Astrocyte (in vitro differentiated cells and primary cell): ENCODE measurements around the gene PIP4K2A. TPM values are rescaled to one million over a fixed set of nuclear protein-coding genes. Genes with fewer than 3 reads are reported as not detected.

Source experiments
- DNase-seq: peaks from one replicate; pipeline ENCODE4 v3.0.0-alpha.2; 2010; ENCODE audit warnings: low read depth
- FAIRE-seq: peaks from 2 replicates; lab custom pipeline; 2011; peaks lifted over from hg19 to GRCh38; lab: Jason Lieb, UNC
- H2AFZ ChIP-seq: 2 replicates; pipeline ENCODE4 v1.6.0; 2012; ENCODE audit warnings: low read depth, low read length, inconsistent platforms
- H3K27ac ChIP-seq: 2 replicates; pipeline ENCODE4 v1.5.1; 2011; ENCODE audit warnings: low read depth, low read length, inconsistent platforms
- H3K27me3 ChIP-seq: 2 replicates; pipeline ENCODE4 v1.6.0; 2011; ENCODE audit warnings: low read length, inconsistent platforms; ENCODE audit not compliant: insufficient read depth
- H3K36me3 ChIP-seq: 2 replicates; pipeline ENCODE4 v1.5.1; 2011; ENCODE audit warnings: low read length, inconsistent platforms; ENCODE audit not compliant: insufficient read depth
- H3K4me1 ChIP-seq: 2 replicates; pipeline ENCODE4 v1.5.1; 2011; ENCODE audit warnings: low read length, inconsistent platforms; ENCODE audit not compliant: insufficient read depth
- H3K4me2 ChIP-seq: 2 replicates; pipeline ENCODE4 v1.6.0; 2012; ENCODE audit warnings: low read length, inconsistent platforms
- H3K4me3 ChIP-seq: 2 replicates; pipeline ENCODE4 v1.5.1; 2011; ENCODE audit warnings: low read depth, mild to moderate bottlenecking, low read length, inconsistent platforms; ENCODE audit not compliant: insufficient read depth
- H3K79me2 ChIP-seq: 2 replicates; pipeline ENCODE4 v1.6.0; 2012; ENCODE audit warnings: mild to moderate bottlenecking, low read length, inconsistent platforms; ENCODE audit not compliant: insufficient read depth
- H3K9ac ChIP-seq: 2 replicates; pipeline ENCODE4 v1.6.0; 2012; ENCODE audit warnings: mild to moderate bottlenecking, low read length, inconsistent platforms
- H3K9me3 ChIP-seq: 2 replicates; pipeline ENCODE4 v1.5.1; 2012; ENCODE audit warnings: low read depth, mild to moderate bottlenecking, low read length, inconsistent platforms; ENCODE audit not compliant: insufficient read depth
- H4K20me1 ChIP-seq: 2 replicates; pipeline ENCODE4 v1.6.0; 2012; ENCODE audit warnings: low read length, inconsistent platforms; ENCODE audit not compliant: insufficient read depth
- H3K27ac Mint-ChIP-seq: one replicate; pipeline ENCODE4 v1.8.0; 2021; ENCODE audit warnings: mild to moderate bottlenecking, mixed read lengths; ENCODE audit not compliant: unreplicated experiment
- H3K27me3 Mint-ChIP-seq: one replicate; pipeline ENCODE4 v1.8.0; 2021; ENCODE audit warnings: low read depth, mixed read lengths; ENCODE audit not compliant: unreplicated experiment
- H3K36me3 Mint-ChIP-seq: one replicate; pipeline ENCODE4 v1.8.0; 2021; ENCODE audit warnings: low read depth, mixed read lengths; ENCODE audit not compliant: unreplicated experiment
- H3K4me1 Mint-ChIP-seq: one replicate; pipeline ENCODE4 v1.8.0; 2021; ENCODE audit warnings: low read depth, mixed read lengths; ENCODE audit not compliant: unreplicated experiment
- H3K4me3 Mint-ChIP-seq: one replicate; pipeline ENCODE4 v1.8.0; 2021; ENCODE audit warnings: mild to moderate bottlenecking, moderate library complexity, mixed read lengths; ENCODE audit not compliant: unreplicated experiment
- H3K9me3 Mint-ChIP-seq: one replicate; pipeline ENCODE4 v1.8.0; 2021; ENCODE audit warnings: mild to moderate bottlenecking, mixed read lengths; ENCODE audit not compliant: unreplicated experiment
- EZH2 ChIP-seq: IDR thresholded peaks from 2 replicates; pipeline ENCODE4 v1.6.1; 2012; ENCODE audit warnings: mild to moderate bottlenecking, low read length, inconsistent platforms; ENCODE audit not compliant: insufficient read depth
- total RNA-seq: library from RNA; stranded (reverse); gene quantifications from 2 replicates; pipeline ENCODE4 v1.2.1, GENCODE V29; 2021
- TF ChIP-seq, protein P1 (sequence below): IDR thresholded peaks from 2 replicates; pipeline ENCODE4 v1.5.1; 2011; ENCODE audit warnings: low read depth, mild to moderate bottlenecking, inconsistent platforms, low read length, moderate library complexity; ENCODE audit not compliant: insufficient read depth

PIP4K2A gene
- total RNA-seq, 1 donor from 2014 or later: 36.8 TPM

DNA sequence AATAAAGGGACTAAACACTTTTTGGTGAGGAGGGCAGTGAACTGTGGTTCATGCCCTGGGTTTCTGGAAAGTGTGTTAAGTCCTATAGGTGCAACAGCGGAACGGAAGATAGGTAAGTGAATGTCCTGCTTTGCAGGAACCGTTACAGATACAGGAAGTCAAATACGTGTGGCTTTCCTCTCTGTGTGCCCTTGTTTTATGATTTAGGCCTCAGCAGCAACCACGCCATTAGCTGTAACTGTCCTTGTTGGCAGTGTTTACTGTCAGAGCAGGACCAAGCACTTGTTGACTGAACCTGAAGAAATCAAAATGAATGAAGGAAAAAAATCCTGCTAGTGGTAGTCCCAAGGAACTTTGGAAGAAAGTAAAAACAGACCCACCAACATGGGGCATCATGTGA is 150.3 kb downstream of the PIP4K2A start:
- H3K36me3 Mint-ChIP-seq: peaks cover 25% of the 10 kb centered on the region
- Histone ChIP-seq H3K9me3 (no peaks in the 10 kb centered on the region), H3K79me2 (no peaks in the 10 kb centered on the region), H3K4me3 (no peak overlapping the region), H3K27me3 (no peaks in the 10 kb centered on the region), H4K20me1 (peaks cover 3% of the 10 kb centered on the region), H3K36me3 (peaks cover 6% of the 10 kb centered on the region), H3K9ac (no peak overlapping the region), H3K4me2 (no peak overlapping the region), H2AFZ (no peak overlapping the region), H3K4me1 (no peaks in the 10 kb centered on the region), H3K27ac (no peak overlapping the region)
- H3K27me3 Mint-ChIP-seq: no peaks in the 10 kb centered on the region
- FAIRE-seq: no peak
- H3K4me3 Mint-ChIP-seq: no peak overlapping the region
- DNase-seq: no peak
- H3K9me3 Mint-ChIP-seq: peaks cover 1% of the 10 kb centered on the region
- H3K27ac Mint-ChIP-seq: no peak overlapping the region
- no peak for TF ChIP-seq EZH2
- TF ChIP-seq, protein P1, sequence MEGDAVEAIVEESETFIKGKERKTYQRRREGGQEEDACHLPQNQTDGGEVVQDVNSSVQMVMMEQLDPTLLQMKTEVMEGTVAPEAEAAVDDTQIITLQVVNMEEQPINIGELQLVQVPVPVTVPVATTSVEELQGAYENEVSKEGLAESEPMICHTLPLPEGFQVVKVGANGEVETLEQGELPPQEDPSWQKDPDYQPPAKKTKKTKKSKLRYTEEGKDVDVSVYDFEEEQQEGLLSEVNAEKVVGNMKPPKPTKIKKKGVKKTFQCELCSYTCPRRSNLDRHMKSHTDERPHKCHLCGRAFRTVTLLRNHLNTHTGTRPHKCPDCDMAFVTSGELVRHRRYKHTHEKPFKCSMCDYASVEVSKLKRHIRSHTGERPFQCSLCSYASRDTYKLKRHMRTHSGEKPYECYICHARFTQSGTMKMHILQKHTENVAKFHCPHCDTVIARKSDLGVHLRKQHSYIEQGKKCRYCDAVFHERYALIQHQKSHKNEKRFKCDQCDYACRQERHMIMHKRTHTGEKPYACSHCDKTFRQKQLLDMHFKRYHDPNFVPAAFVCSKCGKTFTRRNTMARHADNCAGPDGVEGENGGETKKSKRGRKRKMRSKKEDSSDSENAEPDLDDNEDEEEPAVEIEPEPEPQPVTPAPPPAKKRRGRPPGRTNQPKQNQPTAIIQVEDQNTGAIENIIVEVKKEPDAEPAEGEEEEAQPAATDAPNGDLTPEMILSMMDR: no peak
- peaks cover 4% of the 10 kb centered on the region for H3K4me1 Mint-ChIP-seq

- peaks cover 13% of the 10 kb centered on the region for H3K36me3 Mint-ChIP-seq
- H3K4me1 ChIP-seq: no peaks in the 10 kb centered on the region
- no peaks in the 10 kb centered on the region for H3K9me3 ChIP-seq
- no peaks in the 10 kb centered on the region for H3K79me2 ChIP-seq
- H3K27me3 ChIP-seq: no peaks in the 10 kb centered on the region
- H4K20me1 ChIP-seq: peaks cover 3% of the 10 kb centered on the region
- peaks cover 1% of the 10 kb centered on the region for H3K9me3 Mint-ChIP-seq
- H3K27ac Mint-ChIP-seq: no peak overlapping the region
- no peak overlapping the region for H3K9ac ChIP-seq
- H3K4me3 ChIP-seq: no peak overlapping the region
- peaks cover under 1% of the 10 kb centered on the region for H3K36me3 ChIP-seq
- no peak overlapping the region for H3K4me3 Mint-ChIP-seq
- no peak overlapping the region for H3K27ac ChIP-seq
- no peak for TF ChIP-seq EZH2
- TF ChIP-seq, protein P1: no peak
- H2AFZ ChIP-seq: no peak overlapping the region
- no peak for FAIRE-seq
- peaks cover 4% of the 10 kb centered on the region for H3K4me1 Mint-ChIP-seq
- DNase-seq: no peak
- H3K4me2 ChIP-seq: no peak overlapping the region
- no peaks in the 10 kb centered on the region for H3K27me3 Mint-ChIP-seq
These were observed 152.5 kb downstream of the PIP4K2A start for GRCh38 chr10:22561909-22562308.

DNA sequence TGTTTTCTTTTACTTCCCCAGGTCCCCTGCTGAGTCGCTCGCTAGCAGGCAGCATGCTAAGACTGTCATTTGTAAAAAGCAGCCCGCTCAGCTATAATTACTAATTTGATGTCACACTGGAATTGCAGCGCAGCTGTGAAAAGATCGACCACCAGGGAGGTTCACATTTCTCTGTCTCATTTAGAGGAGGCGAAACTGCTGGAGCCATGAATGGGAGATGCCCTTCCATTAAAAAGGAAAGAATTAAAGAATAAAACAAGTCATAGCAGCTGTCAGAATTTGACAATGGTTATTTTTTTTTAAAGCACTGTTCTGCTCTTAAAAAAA is 153.5 kb downstream of the PIP4K2A start:
- Mint-ChIP-seq H3K36me3 (peaks cover 13% of the 10 kb centered on the region), H3K4me1 (peaks cover 4% of the 10 kb centered on the region), H3K9me3 (peaks cover 1% of the 10 kb centered on the region), H3K27me3 (no peaks in the 10 kb centered on the region), H3K4me3 (no peak overlapping the region), H3K27ac (no peak overlapping the region)
- Histone ChIP-seq H3K4me2 (no peak overlapping the region), H3K27ac (no peak overlapping the region), H4K20me1 (peaks cover 3% of the 10 kb centered on the region), H3K36me3 (no peaks in the 10 kb centered on the region), H3K27me3 (no peaks in the 10 kb centered on the region), H2AFZ (no peak overlapping the region), H3K9me3 (no peaks in the 10 kb centered on the region), H3K79me2 (no peaks in the 10 kb centered on the region), H3K4me3 (no peak overlapping the region), H3K4me1 (no peaks in the 10 kb centered on the region), H3K9ac (no peak overlapping the region)
- no peak for TF ChIP-seq EZH2
- TF ChIP-seq, protein P1: no peak
- FAIRE-seq: no peak
- DNase-seq: no peak
